Stimulated activated CD4-positive, alpha-beta T cell treated with anti-CD3 and anti-CD28 coated beads, TNF-alpha, amount 100 ng/mL, for 1 hour (primary cell): ENCODE results near the gene IRX5.

Experiments
- DNase-seq, 3 donors: peaks; one replicate each; pipeline ENCODE4 v3.0.0-alpha.2; 2020; ENCODE audit warnings: low read depth in 3 of 3, low spot score in 1 of 3

The IRX5 gene

DNA sequence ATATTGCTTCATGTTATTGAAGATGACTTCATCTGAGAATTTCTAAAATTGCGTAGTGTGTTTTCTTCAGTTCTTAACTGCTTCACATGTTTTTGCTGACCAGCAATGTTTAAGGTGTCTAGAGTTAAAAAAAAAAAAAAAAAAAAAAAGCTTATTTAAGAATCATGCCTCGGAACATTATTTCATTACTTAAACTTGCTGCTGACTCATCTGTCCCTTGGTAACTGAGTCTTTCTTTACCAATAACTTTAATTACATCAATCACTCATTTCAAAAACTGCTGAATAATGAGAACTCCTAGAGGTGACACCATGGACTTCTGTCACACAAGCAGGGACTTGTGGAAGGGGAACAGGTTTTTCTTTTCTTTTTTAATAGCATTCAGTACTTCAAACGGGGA, 16.2 kb downstream of the IRX5 start:
- no peak for DNase-seq

DNA sequence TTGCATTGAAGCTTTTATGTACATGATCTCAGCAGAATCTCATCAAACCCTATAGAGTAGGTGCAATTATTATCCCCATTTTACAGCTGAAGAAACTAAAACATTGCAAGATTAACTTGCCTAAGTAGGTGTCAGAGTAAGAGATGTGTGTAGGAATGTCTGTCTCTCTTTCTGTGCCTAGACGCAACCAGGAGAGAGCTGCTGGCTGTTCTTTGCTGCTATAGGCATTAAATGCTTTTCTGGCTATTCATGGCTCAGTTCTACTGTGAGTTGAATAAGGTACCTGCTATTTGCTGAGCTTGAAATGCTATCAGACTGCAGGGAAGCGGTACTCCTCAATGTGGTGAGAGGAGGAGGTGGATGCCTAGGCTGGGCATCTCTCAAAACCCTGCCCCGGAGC, 17.0 kb downstream of the IRX5 start:
- no peak for DNase-seq

DNA sequence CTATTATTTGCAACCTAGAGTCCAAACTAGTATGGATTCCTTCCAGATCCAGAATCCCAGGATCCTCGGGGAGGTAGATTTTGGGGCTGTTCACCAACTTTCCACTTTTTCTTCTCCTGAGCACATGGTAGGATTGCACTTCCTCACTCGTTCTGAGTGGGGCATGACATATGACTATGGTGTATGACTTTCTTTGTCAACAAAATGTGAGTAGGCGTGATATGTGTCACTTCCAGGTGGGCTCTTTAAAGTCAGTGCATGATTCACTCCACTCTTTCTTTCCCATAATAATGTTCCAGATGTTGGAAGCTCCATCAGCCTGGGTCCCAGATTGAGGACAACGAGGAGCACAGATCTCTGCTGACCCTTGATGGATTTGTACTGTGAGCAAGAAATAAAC, 21.5 kb downstream of the IRX5 start:
- DNase-seq: no peak

DNA sequence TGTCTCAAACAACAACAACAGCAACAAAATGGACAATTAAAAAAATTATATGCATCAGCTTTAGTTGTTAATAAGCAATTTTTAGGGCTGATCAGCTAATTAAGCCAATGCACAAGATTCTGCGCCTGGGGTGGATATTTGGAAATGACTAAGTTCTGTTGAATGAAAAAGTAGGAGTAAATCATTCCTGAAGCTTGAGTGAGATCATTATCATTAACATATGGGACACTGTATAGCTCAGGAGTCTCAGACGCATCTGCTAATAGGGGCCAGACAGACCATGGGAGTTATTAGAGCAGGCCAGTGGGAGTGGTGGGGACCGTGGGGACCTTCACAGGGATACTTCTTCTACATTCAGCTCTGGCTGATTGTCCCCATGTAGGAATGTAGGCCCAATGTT, 22.8 kb downstream of the IRX5 start:
- no peak for DNase-seq

DNA sequence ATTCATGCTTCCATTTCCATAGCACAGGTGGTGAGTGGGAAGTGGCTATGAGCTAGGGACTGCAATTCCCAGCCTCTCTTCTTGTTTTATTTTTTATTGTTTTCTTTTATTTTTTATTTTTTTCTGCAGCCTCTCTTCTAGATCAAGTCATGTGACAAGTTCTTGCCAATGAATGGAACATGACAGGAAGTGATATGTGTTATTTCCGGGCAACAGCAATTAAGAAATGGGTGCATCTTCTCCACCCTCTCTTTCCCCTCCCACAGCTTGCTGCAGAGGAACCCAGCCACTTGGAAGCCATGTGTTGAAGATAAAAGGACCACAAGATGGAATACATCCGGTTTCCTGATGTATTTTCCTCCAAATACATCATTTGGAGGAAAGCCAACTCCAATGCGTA, 23.6 kb downstream of the IRX5 start:
- DNase-seq: no peak

DNA sequence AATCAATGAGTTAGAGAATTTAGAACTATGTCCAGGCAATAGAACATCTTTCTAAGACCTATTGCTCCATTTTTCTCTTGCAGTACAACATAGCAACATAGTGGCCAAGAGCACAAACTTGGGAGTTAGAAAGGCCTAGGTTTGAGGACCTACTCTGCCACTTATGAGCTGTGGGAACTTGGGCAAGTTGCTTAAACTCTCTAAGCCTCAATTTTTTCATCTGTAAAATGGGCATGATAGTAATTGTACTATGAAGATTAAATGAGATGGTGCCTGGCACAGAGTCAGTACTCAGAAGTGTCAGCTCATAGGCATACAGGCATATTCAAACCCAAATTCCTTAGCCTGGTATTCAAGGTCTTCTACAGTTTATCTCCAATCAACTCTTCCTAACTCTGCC, 25.1 kb downstream of the IRX5 start:
- DNase-seq: no peak

DNA sequence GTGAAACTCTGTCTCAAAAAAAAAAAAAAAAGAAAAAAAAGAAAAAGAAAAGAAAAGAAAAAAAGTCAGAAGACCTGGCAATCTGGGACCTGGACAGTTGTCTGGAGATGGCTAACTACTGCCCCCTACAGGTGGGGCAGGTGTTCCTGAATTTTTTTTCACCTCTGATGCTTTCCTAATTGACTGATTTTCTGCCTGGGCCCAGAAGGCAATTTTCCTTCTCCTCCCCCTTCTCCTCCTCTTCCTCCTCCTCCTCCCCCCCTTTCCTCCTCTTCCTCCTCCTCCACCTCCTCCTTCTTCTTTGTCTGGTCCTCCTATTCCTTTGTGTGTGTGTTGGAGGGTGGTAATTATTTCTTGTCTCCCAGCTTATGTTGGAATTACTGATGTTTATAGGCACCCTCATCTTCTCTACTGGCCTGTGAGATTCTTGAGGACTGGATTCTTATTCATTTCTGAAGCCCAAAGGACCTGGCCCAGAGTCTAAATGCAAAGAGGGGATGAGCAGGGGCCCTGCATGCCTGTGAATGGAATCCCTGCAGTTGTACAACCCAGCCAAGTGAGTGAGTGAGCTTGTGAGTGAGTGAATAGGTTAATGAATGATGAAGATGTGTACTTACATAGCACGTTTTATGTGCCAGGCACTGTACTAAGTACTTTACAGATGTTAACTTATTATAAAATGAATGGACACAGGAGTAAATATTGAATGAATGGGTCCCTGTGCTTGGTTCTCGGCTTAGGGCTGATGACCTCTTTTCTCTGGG, 26.9 kb downstream of the IRX5 start:
- DNase-seq: no peak

DNA sequence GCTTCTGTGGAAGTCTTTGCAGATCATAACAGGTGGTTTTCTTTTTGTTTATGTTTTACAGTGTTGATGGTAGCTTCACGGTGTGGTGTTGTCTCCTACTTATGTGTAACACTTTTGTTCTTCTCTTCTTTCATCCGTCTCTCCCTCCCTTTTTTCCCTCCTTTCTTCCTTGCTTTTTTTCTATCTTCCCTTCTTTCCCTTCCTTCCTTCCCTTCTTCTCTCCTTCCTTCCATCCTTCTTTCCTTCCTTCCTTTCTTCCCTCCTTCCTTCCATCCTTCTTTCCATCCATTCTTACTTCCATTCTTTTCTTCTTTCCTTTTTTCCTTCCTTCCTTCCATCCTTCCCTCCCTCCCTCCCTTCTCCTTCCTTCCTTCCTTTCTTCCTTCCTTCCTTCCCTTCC, 31.4 kb downstream of the IRX5 start:
- no peak for DNase-seq

DNA sequence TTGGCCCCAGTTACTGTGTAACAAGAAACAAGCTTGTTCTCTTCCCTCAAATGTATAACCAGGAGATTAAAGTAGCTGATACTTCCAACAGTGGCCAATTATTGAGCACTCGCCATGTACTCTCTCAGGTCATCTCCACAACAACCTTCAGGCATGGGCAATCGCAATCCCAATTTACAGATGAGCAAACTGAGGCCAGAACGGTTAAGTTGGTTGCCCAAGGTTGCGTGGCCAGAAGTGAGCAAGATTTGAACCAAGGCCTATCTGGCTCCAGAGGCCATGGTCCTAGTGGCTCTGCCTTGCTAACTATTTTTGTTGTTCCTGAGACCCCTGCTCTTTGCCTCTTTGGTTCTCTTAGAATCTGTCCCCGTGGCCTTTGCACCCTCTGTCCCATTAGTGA, 33.6 kb downstream of the IRX5 start:
- no peak for DNase-seq

DNA sequence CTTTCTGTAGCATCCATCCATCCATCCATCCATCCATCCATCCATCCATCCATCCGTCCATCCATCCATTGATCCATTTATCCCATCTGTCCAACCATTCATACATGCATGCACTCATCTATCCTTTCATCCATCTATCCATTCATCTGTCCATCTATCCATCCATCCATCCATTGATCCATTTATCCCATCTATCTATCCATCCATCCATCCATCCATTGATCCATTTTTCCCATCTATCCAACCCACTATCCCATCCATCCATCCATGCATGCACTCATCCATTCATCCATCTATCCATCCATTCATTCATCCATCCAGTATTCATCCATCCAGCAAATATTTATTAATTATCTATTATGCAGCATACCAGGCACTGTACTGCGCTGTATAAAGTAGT, 34.8 kb downstream of the IRX5 start:
- no peak for DNase-seq

DNA sequence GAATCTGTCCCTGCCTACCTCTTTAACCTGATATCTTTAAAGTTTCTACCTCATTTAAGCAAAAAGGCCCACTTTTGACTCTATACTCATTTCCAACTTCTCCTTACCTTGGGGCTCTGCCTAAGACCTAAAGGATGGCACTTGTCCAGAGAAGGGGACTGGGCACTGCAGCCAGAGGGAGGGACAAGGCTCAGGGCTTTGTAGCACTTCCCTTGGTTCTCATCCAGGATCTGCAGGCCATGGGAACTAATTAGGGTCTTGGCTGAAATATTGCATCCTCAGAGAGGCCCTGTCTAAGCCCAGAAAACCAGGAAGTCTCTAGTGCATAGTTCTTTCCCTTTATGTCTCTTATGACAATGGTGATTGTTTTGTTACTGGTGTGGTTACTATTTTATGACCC, 37.3 kb downstream of the IRX5 start:
- no peak for DNase-seq

DNA sequence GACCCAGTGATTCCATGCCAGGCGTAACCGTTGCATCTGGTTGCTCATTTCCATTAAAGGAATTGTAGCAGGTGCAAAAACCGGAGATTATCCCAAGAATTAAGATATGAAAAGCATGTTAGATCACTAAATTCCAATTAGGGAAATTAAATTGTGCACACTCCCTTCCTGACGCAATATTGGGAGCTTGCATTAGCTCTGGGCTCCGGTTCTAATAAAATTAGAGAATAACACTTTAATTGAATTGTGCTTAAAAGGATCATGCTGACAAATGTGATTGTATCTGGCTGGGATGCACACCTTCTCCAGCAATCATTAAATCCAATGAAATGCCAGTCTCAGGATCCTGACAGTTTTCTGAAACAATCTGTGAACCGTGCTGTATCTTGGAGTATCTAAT, 38.1 kb downstream of the IRX5 start:
- no peak for DNase-seq

DNA sequence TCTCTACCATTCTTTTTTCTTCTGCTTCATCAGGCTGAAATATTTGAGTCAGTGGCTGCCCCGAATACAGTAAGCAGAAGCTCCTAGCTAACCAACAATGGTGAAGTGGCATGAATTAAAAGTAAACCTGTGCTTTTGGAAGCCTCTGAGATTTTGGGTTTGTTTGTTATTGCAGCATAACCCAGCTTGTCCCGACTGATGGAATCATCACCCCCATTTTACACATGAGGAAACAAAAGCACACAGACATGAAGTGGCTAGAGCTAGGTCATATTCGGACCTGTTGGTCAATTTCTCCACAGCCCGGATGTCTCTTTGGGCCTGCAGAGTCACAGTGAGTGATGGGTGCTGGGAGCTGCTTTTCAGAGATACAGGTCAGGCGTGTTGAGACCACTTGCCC, 39.4 kb downstream of the IRX5 start:
- DNase-seq: no peak

DNA sequence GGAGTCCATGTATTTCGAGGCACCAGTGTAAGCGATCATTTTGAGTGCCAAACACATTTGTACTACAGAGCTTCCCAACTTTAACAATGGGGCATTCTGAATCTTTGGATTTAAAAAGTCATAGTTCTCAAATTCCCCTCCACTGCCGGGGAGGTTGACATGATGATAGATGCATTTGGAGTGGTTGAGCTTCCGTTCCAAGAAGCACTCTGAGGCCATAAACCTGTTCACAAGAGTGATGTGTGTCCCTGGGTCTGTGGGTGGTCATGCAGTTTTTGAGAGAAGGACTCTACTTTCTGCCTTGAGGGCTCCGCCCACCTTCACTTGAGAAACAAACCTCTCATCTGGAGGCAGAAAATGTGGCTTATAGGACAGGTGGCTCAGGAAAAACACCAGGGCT, 43.7 kb downstream of the IRX5 start:
- DNase-seq: no peak

DNA sequence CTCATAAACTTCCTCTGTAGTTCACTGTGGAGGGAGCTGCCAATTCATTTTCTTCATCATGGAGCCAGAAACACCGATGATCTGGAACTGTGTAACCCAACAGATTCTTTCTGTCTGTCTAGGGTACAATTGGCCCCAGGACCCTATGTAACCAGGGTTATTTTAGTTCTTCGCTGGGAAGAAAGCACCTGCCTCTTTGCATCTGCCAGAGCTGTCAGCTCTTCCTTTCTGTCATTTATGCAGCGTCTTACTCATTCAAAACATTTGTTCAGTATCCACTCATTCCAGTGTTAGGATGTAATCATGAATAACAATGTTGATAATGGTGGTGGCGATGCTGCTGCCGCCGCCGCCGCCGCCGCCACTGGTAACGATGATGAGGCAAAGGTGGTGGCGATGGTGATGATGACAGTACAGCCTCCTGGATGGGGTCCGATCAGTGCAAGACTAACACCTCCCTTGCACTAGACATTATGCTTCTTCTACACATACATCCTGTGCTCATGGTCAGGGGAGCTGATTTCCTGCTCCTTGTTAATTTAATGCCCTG, 46.1 kb downstream of the IRX5 start:
- no peak for DNase-seq

DNA sequence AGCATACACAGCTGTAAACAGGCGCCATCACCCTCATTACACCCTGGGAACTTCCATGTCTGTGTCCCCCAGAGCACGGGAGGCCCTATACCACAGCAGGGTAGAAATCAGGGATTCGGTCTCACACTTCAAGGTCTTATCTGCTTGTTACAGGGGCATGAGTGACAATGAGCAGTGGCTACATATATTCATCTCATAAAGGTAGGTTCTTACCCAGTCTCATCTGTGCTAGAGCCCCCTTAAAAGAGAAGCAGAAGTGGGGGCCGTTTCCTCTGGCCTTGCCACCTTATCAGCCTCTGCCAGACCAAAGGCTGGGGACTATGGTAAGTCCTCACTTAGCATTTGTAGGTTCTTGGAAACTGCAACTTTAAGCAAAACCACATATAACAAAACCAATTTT, 46.5 kb downstream of the IRX5 start:
- no peak for DNase-seq

DNA sequence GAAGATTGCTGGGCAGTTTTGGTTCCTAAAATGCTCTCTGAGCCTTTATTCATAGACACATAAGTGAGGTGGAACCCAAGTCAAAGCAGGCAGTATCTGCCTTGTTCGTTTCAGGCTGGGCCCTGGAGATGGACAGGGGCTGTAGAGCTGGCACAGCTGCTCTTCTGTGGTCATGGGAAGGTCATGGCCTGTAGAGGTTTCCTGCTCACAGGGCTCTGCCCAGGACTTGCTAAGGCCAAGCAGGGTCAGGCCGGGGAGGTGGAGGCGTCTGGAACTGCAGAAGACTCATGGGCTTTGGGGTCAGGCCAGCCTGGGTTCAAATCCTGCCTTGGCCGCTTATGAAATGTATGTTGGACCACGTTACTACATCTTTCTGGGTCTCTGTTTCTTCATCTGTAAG, 50.2 kb downstream of the IRX5 start:
- DNase-seq: no peak
